IPS-15b (cell line): ENCODE data around the gene GGNBP2.

Source experiments
- H3K27me3 ChIP-seq: one replicate; pipeline ENCODE4 v1.6.1; 2013; ENCODE audit warnings: low read length; ENCODE audit not compliant: control insufficient read depth, insufficient read depth
- H3K36me3 ChIP-seq: one replicate; pipeline ENCODE4 v1.6.1; 2013; ENCODE audit warnings: low read length; ENCODE audit not compliant: control insufficient read depth, insufficient read depth
- H3K4me1 ChIP-seq: one replicate; pipeline ENCODE4 v1.6.1; 2013; ENCODE audit warnings: mild to moderate bottlenecking, low read length; ENCODE audit not compliant: control insufficient read depth, insufficient read depth
- H3K4me3 ChIP-seq: one replicate; pipeline ENCODE4 v1.5.1; 2013; ENCODE audit warnings: low read depth, low read length
- H3K9ac ChIP-seq: one replicate; pipeline ENCODE4 v1.6.1; 2013; ENCODE audit warnings: low read depth, mild to moderate bottlenecking, low read length
- H3K9me3 ChIP-seq: one replicate; pipeline ENCODE4 v1.6.1; 2013; ENCODE audit warnings: mild to moderate bottlenecking, low read length; ENCODE audit not compliant: control insufficient read depth, insufficient read depth

The GGNBP2 gene

DNA sequence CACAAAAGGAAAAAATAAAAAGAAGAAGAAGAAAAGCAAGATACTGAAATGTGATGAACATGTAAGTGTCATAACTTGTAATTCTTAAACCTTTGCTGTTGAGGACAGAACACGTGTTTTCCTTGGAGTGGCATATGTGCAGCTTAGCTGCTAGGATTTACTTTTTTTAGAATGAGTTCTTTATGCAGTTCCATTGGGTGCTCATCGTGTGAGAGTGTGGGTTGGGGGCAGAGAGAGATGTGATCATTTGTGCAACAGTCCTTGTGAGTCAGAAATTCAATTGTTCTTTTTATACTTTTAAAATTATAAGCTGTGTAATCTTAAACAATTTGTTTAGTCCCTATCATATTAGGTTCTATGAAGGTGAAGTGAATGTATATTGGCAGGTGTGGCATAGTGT lies 41.4 kb downstream of the GGNBP2 start:
- peaks cover 25% of the 10 kb centered on the region for H3K36me3 ChIP-seq
- H3K9me3 ChIP-seq: no peaks in the 10 kb centered on the region
- H3K4me1 ChIP-seq: peaks cover 3% of the 10 kb centered on the region
- H3K4me3 ChIP-seq: no peak overlapping the region
- no peak overlapping the region for H3K9ac ChIP-seq
- H3K27me3 ChIP-seq: no peaks in the 10 kb centered on the region

DNA sequence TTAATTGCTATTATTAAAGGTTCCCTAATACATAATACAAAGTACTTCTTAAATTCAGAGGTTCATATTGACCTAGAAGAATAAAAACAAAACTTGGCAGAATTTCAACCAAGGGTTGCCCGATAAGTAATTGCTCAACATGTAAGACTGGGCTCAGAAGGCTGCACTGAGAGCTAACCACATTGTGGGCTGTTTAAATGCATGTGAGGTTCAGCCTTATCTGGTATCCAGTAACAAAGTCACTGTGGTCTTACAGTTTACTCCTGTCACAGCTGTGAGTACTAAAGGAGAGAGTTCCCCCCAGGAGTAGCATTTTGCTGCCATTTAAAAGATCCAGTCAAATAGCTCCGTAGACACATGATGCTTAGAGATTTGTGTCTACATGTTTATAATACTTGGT lies 45.4 kb downstream of the GGNBP2 start:
- H3K36me3 ChIP-seq: peaks cover 19% of the 10 kb centered on the region
- H3K4me1 ChIP-seq: peaks cover 15% of the 10 kb centered on the region
- no peaks in the 10 kb centered on the region for H3K27me3 ChIP-seq
- no peak overlapping the region for H3K4me3 ChIP-seq
- H3K9me3 ChIP-seq: no peaks in the 10 kb centered on the region
- H3K9ac ChIP-seq: no peak overlapping the region

DNA sequence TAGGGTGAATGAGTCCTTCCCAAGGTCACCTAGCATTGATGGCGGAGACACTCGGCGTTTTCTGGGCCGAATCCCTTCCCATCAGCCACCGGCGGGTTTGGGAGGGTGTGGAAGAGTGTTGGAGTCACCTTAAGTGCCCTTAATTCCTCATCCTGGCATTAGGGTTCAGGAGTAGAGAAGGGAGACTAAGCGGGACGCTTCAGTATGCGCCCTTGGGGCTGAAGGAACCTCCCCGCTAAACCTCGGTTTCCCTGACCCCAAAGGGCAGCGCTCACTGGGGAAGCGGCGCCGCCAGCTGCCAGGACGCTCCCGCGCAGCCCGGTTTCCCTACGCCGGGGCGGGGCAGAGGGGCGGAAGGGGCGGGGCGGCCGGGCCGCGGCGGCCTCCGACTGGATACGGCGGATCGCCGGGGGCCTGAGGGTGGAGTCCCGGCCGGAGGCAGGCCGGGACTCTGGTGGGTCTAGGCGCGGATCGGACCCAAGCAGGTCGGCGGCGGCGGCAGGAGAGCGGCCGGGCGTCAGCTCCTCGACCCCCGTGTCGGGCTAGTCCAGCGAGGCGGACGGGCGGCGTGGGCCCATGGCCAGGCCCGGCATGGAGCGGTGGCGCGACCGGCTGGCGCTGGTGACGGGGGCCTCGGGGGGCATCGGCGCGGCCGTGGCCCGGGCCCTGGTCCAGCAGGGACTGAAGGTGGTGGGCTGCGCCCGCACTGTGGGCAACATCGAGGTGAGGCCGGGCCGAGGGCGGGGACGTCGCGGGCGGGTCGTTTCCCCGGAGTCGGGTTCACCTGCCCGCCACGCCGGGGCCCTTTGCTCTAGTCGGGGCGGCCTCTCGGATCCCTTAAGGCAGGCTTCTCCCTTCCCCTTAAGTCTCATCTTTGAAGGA lies 47.0 kb downstream of the GGNBP2 start, which contains the start of gene DHRS11:
TSS of gene DHRS11 (plus strand) at position 446 of the 882 bp plus-strand sequence. CDS start at position 577, 131 bp downstream.
- H3K4me3 ChIP-seq: peak within 1 kb of the TSS; percentile 45
- H3K36me3 ChIP-seq: peaks cover 17% of the 10 kb centered on the region
- peaks cover 15% of the 10 kb centered on the region for H3K4me1 ChIP-seq
- H3K9me3 ChIP-seq: no peaks in the 10 kb centered on the region
- H3K27me3 ChIP-seq: no peaks in the 10 kb centered on the region
- H3K9ac ChIP-seq: peak within 1 kb of the TSS; percentile 73

DNA sequence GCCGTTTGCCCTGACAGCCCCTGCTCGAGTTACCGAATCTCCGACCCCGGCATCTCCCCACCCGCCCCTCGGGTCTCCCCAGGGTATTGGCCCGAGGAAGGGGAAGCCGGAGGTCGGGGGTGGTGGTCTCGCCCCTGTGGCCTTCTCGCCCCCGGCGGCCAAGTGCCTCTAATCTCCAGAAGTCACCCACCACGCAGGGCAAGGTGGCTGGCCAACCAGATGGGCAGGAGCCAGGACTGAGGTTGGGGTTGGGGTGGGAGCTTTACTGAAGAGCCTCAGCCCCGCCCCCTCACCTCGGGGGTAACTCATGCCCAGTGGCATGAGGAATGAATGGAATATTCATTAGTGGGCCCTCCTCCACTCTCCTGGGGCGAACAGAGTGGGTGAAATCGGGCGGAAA lies 47.6 kb downstream of the GGNBP2 start:
- Histone ChIP-seq H3K4me3 (peak overlapping the region; percentile 45), H3K4me1 (peaks cover 15% of the 10 kb centered on the region), H3K9me3 (no peaks in the 10 kb centered on the region), H3K36me3 (peaks cover 11% of the 10 kb centered on the region), H3K27me3 (no peaks in the 10 kb centered on the region), H3K9ac (peak overlapping the region; percentile 73)

DNA sequence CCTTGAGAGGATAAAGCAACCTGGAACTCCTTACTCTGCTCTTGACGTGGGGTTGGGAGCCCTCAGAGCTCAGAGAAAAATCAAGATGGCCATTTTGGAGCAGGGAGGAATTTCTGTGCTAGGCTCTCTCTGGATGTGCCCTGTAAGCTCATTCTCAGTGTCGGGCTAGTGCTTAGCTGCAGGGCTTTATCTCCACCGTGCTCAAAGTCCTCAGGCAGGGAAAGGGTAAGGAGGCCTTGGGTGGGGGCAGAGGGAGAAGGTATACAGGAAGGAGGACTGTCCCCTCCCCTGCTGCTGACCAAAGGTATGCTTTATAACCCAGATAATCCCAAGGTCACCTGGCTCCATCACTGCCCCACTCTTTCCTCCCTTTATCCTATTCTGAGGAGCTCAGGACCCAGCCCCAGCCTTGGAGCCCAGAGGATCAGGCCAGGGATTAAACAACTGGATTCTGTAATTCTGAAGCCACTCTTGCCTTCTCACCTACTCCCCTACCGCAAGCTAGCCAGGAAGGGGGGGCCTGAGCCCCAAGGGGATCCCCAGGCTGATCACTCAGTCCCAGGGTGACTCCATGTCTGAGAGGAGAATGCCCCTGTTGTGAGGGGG lies 48.1 kb downstream of the GGNBP2 start:
- Histone ChIP-seq H3K27me3 (no peaks in the 10 kb centered on the region), H3K4me3 (peak overlapping the region; percentile 45), H3K9ac (peak overlapping the region; percentile 66), H3K4me1 (peaks cover 15% of the 10 kb centered on the region), H3K9me3 (no peaks in the 10 kb centered on the region), H3K36me3 (peaks cover 8% of the 10 kb centered on the region)

DNA sequence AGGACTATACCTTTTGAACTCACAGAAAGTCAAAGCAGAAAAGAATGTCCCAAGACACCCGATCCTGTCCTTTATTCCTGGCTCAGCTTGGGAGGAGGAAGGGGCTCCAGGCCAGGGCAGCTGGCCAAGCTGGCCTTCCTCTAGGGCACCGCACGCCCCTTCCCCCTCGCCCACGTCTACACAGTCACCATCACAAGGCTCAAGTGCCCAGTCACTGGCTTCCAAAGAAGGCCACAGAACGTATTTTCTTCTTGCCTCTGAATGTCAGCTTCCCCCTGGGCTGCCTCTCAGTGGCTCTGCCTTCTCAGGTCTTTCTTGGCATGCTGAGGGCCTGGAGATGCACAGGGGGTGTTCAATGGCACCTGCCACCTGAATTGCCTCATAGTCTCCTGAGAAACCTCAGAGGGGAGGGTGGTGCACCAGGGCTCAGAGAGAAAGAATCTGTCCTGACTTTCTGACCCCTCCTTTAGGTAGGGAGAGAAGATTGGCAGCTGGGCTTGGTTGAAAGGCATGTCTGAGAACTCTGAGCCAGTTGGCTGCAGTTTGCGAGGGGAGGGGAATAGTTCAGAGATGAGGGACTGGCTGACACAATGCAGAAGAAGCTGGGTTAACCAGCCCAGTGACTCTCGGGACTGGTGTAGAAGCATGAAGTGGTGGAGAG lies 49.1 kb downstream of the GGNBP2 start:
- H3K27me3 ChIP-seq: no peaks in the 10 kb centered on the region
- no peak overlapping the region for H3K4me3 ChIP-seq
- no peak overlapping the region for H3K9ac ChIP-seq
- peaks cover 7% of the 10 kb centered on the region for H3K36me3 ChIP-seq
- H3K4me1 ChIP-seq: peaks cover 15% of the 10 kb centered on the region
- no peaks in the 10 kb centered on the region for H3K9me3 ChIP-seq

DNA sequence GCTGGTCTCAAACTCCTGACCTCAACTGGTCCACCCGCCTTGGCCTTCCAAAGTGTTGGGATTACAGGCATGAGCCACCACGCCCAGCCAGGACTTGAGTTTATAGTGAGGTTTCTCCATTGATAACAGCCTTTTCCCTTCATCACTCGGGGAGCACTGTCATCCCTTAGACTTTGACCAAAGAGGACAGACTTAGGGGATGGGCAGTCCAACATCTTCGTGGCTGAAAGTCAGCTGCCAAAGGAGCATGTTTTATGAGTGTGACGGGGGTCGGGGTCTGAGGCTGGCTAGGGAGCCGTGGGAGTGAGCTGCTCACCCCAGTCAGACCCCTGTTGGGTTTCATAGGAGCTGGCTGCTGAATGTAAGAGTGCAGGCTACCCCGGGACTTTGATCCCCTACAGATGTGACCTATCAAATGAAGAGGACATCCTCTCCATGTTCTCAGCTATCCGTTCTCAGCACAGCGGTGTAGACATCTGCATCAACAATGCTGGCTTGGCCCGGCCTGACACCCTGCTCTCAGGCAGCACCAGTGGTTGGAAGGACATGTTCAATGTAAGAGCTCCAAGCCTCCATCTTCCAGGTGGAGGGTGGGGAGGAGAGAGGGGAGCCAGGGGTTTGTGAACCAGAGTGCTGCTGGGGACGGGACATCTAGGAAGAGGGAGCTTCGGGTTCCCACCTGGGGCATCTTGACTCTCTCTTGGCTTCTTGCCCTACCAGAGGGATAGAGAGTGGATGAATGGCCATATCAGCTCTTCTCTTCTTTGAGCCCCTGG lies 50.1 kb downstream of the GGNBP2 start:
- Histone ChIP-seq H3K4me3 (no peak overlapping the region), H3K27me3 (no peaks in the 10 kb centered on the region), H3K9ac (no peak overlapping the region), H3K4me1 (peaks cover 15% of the 10 kb centered on the region), H3K36me3 (peaks cover 11% of the 10 kb centered on the region), H3K9me3 (no peaks in the 10 kb centered on the region)

DNA sequence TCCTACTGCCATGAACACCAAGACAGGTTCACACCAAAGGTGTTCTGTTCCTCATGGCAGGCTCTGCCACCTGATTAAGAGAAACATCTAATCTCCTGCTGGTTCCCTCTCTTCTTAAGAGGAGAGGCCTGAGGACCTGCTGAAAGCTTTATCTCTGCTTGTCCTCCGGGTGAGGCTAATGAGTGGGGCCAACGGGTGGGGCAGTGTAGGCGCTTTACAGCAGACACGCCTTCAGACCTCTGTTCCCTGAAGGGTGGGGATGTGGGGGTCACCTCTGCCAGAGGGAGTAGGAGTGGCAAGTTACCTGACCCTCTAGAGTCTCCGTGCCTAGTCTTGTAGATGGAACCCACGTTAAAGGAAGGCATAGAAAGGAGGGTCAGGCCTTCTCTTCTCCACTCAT lies 52.5 kb downstream of the GGNBP2 start:
- Histone ChIP-seq H3K4me3 (no peak overlapping the region), H3K9me3 (no peaks in the 10 kb centered on the region), H3K36me3 (peaks cover 11% of the 10 kb centered on the region), H3K9ac (no peak overlapping the region), H3K4me1 (peaks cover 15% of the 10 kb centered on the region), H3K27me3 (no peaks in the 10 kb centered on the region)

DNA sequence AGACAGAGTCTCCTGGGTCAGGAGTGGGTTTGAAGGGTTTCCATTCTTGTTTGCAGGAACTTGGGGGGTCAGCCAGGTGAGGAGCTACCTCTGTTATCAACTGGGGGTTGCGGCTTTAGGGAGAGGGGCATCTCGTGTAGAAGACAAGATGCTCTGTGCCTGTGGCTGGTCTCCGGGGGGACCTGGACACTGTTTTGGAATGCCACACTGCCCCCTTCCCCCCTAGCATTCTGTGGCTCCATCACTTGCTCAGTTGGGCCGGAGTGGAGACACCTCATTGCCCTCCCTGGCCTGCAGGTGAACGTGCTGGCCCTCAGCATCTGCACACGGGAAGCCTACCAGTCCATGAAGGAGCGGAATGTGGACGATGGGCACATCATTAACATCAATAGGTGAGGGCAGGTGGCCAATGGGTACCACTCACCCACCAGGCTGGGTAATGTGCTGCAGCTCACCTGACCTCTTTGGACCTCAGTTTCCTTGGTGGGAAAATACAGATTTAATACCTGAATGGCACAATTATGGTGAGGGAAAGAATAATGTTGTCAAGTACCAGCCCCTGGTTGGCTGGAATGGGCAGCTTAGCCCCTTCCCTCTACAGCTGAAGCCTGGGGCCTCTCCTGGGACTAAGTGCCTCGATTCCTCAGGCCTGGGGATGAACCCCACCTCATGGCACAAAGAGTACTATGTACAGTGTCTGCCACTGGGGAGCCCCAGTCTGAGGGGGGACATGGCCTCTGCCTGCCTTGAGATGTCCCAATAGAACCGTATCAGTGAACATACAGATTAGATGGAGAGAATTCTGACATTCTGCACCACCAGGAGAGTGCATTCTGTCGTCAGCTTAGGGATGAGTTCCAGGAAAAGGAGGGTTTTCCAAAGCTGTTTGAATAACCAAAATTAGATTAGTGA lies 53.4 kb downstream of the GGNBP2 start:
- Histone ChIP-seq H3K4me3 (no peak overlapping the region), H3K27me3 (no peaks in the 10 kb centered on the region), H3K36me3 (peaks cover 11% of the 10 kb centered on the region), H3K9ac (no peak overlapping the region), H3K4me1 (peaks cover 11% of the 10 kb centered on the region), H3K9me3 (no peaks in the 10 kb centered on the region)

DNA sequence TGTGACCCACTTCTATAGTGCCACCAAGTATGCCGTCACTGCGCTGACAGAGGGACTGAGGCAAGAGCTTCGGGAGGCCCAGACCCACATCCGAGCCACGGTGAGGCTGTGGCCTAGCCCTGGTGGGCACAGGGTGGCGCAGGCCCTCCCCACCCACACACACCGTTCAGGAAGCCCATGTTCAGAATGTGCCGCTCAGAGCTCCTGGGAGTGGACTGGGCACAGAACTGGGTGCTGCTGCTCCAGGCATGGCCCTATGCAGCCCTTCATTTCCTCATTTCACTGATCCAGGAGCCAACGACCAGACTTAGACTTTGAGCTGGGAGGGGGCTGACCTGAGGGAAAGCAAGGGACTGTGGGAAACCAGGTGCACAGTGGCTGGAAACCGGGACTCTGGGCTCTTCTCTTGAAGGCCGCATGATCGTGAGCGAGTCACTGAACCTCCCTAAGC lies 54.3 kb downstream of the GGNBP2 start:
- Histone ChIP-seq H3K4me1 (peaks cover 7% of the 10 kb centered on the region), H3K4me3 (no peak overlapping the region), H3K9me3 (no peaks in the 10 kb centered on the region), H3K27me3 (no peaks in the 10 kb centered on the region), H3K36me3 (peaks cover 11% of the 10 kb centered on the region), H3K9ac (no peak overlapping the region)
